Prostate gland (tissue), 2 donors: ENCODE data around the gene FOXJ1.

ENCODE experiments used
- CTCF ChIP-seq, 4 experiments: fragments of 200-600 bp in 2 of 4; fragments of 450-650 bp in 2 of 4; sonication (generic) in 2 of 4; IDR thresholded peaks; 1 replicate in 3 of 4; 2 replicates in 1 of 4; pipeline ENCODE4 v1.5.1; 2016 to 2019; ENCODE audit warnings: antibody characterized with exemption in 4 of 4, mild to moderate bottlenecking in 2 of 4, moderate library complexity in 2 of 4
- POLR2A ChIP-seq: fragments of 450-650 bp; IDR thresholded peaks from one replicate; pipeline ENCODE4 v1.6.1; 2016; ENCODE audit warnings: antibody characterized with exemption, mild to moderate bottlenecking

- no peak for TF ChIP-seq CTCF (IDR thresholded peaks at IDR 0.05)
- no peak for TF ChIP-seq POLR2A
Measured at GRCh38 chr17:76125922-76126321, 15.1 kb downstream of the FOXJ1 start.
